Prostate gland (tissue), 2 donors: ENCODE data around the gene ITPKB.

Experiments
- CTCF ChIP-seq, 4 experiments: fragments of 200-600 bp in 2 of 4; fragments of 450-650 bp in 2 of 4; sonication (generic) in 2 of 4; IDR thresholded peaks; 1 replicate in 3 of 4; 2 replicates in 1 of 4; pipeline ENCODE4 v1.5.1; 2016 to 2019; ENCODE audit warnings: antibody characterized with exemption in 4 of 4, mild to moderate bottlenecking in 2 of 4, moderate library complexity in 2 of 4
- POLR2AphosphoS5 ChIP-seq: sonication (generic); formaldehyde crosslinking; IDR thresholded peaks from one replicate; pipeline ENCODE4 v1.6.1; 2017; ENCODE audit warnings: antibody characterized with exemption

DNA sequence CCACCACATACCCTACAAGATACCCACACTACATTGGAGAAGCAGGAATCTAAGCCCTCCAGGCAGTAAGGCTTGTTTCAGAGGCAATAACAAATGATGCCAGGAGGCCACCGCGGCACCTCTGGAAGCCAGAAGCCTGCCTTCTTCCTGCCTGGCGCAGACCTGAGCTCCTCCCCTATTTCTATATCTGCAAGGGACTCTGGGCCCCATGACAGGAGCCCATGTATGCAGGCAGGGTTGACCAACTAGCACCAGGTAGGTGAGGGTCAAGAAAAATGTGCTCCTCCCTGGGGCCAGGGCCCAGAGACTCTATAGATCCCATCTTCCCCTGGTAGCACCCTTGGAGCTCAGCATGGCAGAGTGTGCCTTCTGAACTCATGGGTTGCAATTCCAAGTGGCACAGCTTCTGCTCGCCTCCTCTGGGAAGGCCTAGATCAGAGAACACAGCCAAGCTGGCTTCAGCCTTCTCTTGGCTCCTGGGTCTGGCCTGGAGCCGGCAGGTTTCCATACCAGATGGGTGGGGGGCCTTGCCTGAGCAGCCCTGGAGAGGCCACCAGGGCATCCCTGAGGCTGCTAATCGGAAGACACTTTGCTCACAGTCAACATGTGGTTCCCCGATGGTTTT lies 105.4 kb downstream of the ITPKB start:
- TF ChIP-seq CTCF (IDR thresholded peaks at IDR 0.05) (no peak), POLR2AphosphoS5 (no peak)
